GM21526 (cell line): ENCODE data around the gene COL23A1.

Experiments
- ATAC-seq: cut with Tn5 transposase; IDR thresholded peaks from one replicate; pipeline ENCODE4 v1.9.1; 2021; ENCODE audit warnings: moderate library complexity; ENCODE audit not compliant: unreplicated experiment, low FRiP score

COL23A1 gene

GRCh38 chr5:178560911-178561310 lies 29.3 kb downstream of the COL23A1 start:
- no peak for ATAC-seq

GRCh38 chr5:178557416-178557815 lies 32.8 kb downstream of the COL23A1 start:
- ATAC-seq, result no peak

- no peak for ATAC-seq
Observed at GRCh38 chr5:178555771-178556211, 34.4 kb downstream of the COL23A1 start.

GRCh38 chr5:178555005-178555404 lies 35.2 kb downstream of the COL23A1 start:
- no peak for ATAC-seq

- no peak for ATAC-seq
Observed at GRCh38 chr5:178554311-178554710, 35.9 kb downstream of the COL23A1 start.

GRCh38 chr5:178553517-178553916 lies 36.7 kb downstream of the COL23A1 start:
- no peak for ATAC-seq

- ATAC-seq, result no peak
Observed at GRCh38 chr5:178551468-178551867, 38.7 kb downstream of the COL23A1 start.

GRCh38 chr5:178551059-178551458 lies 39.1 kb downstream of the COL23A1 start:
- ATAC-seq, result no peak

- ATAC-seq, result no peak
Observed at GRCh38 chr5:178548746-178549145, 41.4 kb downstream of the COL23A1 start.

GRCh38 chr5:178547753-178548415 lies 42.3 kb downstream of the COL23A1 start:
- no peak for ATAC-seq

- no peak for ATAC-seq
Observed at GRCh38 chr5:178547052-178547666, 43.0 kb downstream of the COL23A1 start.

GRCh38 chr5:178546675-178547033 lies 43.5 kb downstream of the COL23A1 start:
- ATAC-seq, result no peak

- ATAC-seq, result no peak
Observed at GRCh38 chr5:178545941-178546674, 44.1 kb downstream of the COL23A1 start.

- ATAC-seq, result no peak
Observed at GRCh38 chr5:178545176-178545575, 45.0 kb downstream of the COL23A1 start.

- no peak for ATAC-seq
Observed at GRCh38 chr5:178544166-178544834, 45.9 kb downstream of the COL23A1 start.

GRCh38 chr5:178542455-178542854 lies 47.7 kb downstream of the COL23A1 start:
- ATAC-seq, result no peak

GRCh38 chr5:178540526-178540925 lies 49.7 kb downstream of the COL23A1 start:
- ATAC-seq, result no peak

GRCh38 chr5:178538741-178539229 lies 51.4 kb downstream of the COL23A1 start:
- no peak for ATAC-seq

- ATAC-seq, result no peak
Observed at GRCh38 chr5:178537467-178538371, 52.5 kb downstream of the COL23A1 start.
